Breast epithelium (tissue), 3 donors: ENCODE results near the gene ITIH3.

Experiments used
- POLR2A ChIP-seq: fragments of 450-650 bp; IDR thresholded peaks from one replicate; pipeline ENCODE4 v1.6.1; 2016; ENCODE audit warnings: antibody characterized with exemption, mild to moderate bottlenecking, moderate library complexity
- TF ChIP-seq, protein P1 (sequence below), 3 donors: fragments of 450-650 bp; IDR thresholded peaks; one replicate each; pipeline ENCODE4 v1.5.1; 2016 to 2017; ENCODE audit warnings: antibody characterized with exemption in 3 of 3, mild to moderate bottlenecking in 3 of 3, moderate library complexity in 3 of 3

DNA sequence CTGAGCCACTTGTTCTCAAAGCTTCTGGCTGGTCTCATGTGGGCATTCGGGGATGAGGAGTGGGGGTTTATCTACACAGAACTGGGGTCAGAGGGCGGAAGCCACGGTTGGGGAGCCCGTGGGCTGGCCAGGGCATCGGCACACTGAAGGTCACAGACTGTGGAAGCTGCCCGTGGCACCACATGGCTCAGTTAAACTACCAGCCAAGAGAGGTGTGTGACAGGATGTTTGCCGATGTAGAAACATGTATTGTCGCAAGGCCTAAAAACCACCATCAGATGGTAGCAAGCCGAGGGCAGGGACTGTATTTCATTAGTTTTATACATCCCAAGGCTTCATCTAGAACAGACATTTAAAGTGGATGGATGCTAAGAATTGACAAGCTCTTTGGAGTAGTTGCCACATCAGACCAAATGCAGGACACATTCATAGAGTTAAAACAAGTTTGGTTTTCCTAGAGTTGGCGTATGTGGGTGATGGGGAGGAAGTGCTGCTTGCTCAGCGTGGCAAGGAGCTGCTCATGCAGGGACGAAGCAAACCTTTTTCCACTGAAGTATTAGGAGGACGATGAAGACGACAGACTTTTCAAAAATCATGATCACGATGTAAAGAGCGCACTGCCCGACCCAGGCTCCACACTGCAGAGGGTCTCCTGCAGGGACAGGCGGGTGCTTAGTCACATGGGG lies 49.8 kb downstream of the ITIH3 start:
- TF ChIP-seq POLR2A: no peak
- TF ChIP-seq, protein P1, sequence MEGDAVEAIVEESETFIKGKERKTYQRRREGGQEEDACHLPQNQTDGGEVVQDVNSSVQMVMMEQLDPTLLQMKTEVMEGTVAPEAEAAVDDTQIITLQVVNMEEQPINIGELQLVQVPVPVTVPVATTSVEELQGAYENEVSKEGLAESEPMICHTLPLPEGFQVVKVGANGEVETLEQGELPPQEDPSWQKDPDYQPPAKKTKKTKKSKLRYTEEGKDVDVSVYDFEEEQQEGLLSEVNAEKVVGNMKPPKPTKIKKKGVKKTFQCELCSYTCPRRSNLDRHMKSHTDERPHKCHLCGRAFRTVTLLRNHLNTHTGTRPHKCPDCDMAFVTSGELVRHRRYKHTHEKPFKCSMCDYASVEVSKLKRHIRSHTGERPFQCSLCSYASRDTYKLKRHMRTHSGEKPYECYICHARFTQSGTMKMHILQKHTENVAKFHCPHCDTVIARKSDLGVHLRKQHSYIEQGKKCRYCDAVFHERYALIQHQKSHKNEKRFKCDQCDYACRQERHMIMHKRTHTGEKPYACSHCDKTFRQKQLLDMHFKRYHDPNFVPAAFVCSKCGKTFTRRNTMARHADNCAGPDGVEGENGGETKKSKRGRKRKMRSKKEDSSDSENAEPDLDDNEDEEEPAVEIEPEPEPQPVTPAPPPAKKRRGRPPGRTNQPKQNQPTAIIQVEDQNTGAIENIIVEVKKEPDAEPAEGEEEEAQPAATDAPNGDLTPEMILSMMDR (IDR thresholded peaks at IDR 0.05): no peak
